ENCODE results near the gene F2RL1.
"Not testable (repeated sequence)": the region's sequence is repeated elsewhere in the genome, so short reads cannot be mapped to it uniquely, and the experiment has no call there.

F2RL1 gene

DNA sequence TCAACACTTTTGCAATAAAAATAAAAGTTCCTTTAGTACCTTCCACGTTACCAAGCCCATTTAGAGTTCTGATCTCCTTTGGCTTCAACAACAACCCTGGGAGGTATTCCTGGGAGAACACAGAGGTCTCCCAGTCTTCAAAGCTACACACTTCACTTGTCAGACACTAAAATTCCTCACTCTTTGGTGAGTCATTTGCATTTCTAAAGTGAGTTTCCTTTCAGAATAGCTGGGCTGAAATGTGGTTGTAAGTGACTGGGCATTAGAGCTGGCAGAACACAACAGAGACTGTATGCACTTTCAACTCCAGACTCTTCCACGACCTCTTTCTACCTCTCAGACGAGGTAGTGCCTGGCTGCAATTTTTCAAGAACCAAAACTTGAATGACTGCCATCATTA lies 11.5 kb upstream of the F2RL1 start:
- DNase-seq (ENCODE audit: low read depth), result no peak

- no peak for DNase-seq (ENCODE audit: low read depth)
Measured at GRCh38 chr5:76808141-76808691, 10.6 kb upstream of the F2RL1 start.

DNA sequence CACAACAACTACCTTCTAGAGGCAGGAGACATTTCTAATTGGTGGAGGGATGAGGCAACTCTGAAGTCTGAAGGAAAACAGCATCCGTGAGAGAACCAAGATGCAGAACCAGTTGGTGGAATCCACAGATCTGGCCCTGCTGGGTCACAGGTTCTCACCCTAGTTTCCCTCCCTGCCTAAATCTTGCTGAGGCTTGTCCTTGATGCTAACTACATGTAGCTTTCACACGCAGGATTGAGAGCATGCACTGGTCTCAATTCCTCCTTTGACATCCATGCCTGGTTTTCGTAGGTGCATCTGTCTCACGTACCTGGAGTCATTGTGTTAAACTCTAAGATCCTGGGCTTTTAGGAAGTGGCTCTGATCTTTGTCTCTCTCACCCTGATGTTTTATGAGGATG lies 9.7 kb upstream of the F2RL1 start:
- no peak for DNase-seq (ENCODE audit: low read depth)

DNA sequence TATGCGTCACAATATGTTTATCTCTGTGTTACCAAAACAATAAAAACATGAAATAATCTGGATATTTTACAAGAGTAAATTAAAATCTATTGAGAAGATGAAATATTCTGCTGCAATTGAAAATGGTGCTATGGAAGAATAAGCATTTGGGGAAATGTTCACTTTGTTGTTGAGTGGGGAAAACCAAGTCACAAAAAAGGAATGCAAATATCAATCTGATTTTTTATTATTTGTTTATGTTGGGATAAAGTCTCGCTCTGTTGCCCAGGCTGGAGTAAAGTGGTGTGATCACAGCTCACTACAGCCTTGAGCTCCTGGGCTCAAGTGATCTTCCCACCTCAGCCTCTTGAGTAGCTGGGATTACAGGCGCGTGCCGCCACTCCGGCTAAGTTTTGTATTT lies 8.6 kb upstream of the F2RL1 start:
- DNase-seq (ENCODE audit: low read depth), result no peak

- DNase-seq (ENCODE audit: low read depth), result no peak
Measured at GRCh38 chr5:76811214-76811613, 7.6 kb upstream of the F2RL1 start.

- DNase-seq (ENCODE audit: low read depth), result not testable (repeated sequence)
Measured at GRCh38 chr5:76812209-76812608, 6.6 kb upstream of the F2RL1 start.

GRCh38 chr5:76813982-76814562 lies 4.8 kb upstream of the F2RL1 start:
- no peak for DNase-seq (ENCODE audit: low read depth)

GRCh38 chr5:76816110-76816831 lies 2.6 kb upstream of the F2RL1 start:
- no peak for DNase-seq (ENCODE audit: low read depth)

DNA sequence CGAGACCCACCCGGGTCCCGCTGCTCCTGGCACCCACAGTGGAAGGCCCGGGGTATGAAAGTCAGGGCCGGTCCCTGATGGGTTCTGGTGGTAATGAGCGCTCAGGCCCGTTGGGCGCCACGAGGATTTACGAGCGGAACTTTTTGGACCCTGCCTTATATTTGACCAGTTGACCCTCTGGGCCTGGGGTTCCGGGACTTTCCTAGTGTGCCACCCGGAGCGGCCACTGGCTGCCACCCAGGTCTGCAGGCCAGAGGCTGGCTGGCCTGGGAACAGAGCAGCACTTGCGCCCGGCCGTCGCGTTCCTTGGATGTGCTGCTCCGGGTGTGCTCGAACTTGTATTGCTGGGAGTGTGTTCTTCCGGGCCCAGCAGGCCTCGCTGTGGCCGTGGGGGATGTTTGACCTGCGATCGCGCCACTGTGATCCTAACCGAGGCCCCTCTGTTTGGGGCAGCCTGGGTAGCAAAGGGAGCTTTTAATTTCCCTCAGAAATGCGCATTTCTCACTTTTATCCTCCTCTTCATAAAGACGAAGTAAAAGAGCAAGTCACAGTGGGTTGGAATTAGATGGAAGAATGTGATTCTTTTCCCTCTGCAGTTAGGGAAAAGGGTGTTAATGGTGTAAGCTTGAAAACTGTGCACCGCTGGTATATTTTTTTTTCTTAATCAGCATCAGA lies 1.2 kb downstream of the F2RL1 start:
- no peak for DNase-seq (ENCODE audit: low read depth)

- no peak for DNase-seq (ENCODE audit: low read depth)
Measured at GRCh38 chr5:76820526-76820890, 1.7 kb downstream of the F2RL1 start.

- DNase-seq (ENCODE audit: low read depth), result no peak
Measured at GRCh38 chr5:76821136-76821535, 2.3 kb downstream of the F2RL1 start.

DNA sequence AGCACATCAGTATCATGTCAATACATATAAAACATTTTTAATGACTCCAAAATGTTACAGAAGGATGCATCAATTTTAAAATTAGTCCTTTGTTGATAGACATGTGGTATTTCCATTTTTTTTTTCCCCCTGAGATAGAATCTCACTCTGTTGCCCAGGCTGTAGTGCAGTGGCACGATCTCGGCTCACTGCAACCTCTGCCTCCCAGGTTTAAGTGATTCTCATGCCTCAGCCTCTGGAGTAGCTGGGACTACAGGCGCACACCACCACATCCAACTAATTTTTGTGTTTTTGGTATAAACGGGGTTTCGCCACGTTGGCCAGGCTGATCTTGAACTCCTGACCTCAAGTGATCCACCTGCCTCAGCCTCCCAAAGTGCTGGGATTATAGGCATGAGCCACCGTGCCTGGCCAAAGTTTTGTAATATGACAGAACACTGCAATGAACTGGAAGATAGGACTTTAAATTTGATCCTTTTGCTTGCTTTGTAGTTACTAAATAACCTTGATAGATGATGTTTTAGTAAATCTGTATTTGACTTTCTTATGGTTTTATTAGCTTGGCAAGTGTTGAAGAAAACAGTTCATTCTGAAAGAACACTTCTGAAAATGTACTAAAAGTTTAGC lies 3.4 kb downstream of the F2RL1 start:
- not testable (repeated sequence) for DNase-seq (ENCODE audit: low read depth)

- not testable (repeated sequence) for DNase-seq (ENCODE audit: low read depth)
Measured at GRCh38 chr5:76826416-76826815, 7.6 kb downstream of the F2RL1 start.

DNA sequence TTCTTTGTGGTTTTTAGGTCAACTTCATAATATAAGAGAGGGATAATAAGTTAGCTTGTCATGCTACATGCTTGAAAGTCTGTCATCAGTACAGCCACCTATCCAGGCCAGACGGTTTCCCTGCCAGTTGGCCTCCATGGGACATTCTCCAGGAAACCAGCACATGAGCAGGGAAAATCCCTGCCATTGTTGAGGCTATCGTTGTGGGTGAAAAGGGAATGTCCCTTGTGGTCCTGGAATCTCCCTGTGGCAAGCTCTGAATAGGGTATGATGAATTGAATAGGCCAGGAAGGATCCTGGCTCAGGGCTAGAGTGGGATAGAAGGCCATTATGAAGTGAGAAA lies 12.3 kb downstream of the F2RL1 start:
- no peak for DNase-seq (ENCODE audit: low read depth)

DNA sequence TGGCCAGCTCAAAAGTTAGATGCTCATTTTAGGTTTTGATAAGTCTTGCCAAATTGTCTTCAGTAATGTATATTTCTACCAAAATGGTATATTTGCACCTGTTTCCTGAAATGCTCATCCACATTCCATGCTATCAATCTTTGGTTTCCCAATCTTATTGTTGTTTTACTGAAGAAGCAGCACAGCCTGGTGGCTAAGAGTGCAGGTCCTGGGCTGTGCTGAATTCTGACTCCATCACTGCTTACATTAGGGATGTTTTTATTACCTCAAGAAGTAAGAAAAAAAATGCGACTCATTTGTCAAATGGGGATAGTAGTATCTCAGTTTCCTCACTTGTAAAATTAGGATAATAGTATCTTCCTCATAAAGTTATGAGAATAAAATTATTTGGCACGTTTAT lies 17.4 kb downstream of the F2RL1 start:
- DNase-seq (ENCODE audit: low read depth), result no peak

- no peak for DNase-seq (ENCODE audit: low read depth)
Measured at GRCh38 chr5:76836585-76836984, 17.8 kb downstream of the F2RL1 start.

DNA sequence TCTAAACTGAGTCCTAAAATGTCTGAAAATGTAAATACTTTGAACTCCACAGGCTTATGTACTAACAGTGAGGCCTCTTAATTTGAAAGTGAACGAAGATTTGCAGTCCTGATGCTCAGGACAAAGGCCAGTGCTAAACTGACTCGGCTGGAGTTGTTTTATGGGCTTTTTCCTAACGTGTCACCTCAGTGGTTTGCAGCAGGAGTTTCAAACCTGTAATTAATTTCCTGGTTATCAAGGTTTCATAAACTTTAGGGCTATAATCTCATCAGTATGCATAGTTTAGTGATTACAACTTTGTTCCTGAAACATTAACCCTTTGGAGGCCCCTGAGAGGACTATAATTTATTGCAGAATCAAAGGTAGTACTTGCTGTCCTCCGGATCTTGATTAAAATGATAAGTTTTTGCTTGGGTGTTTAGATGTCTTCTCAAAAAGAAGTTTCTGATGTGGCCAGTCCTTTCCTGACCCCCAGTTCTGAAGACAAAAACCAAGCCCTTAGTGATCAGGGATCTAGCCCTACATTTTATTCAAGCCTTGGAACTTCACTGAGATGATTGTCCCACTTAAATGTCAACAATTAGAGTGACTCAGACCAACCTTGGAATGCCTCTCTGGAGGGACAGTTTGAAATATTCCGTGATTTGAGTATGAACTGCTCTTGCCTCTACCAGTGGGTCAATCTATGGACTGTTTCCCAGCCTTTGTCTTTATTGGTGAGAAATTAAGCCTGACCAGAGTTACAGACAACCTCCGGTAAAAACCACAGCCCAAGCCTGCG lies 19.8 kb downstream of the F2RL1 start:
- DNase-seq (ENCODE audit: low read depth), result no peak

DNA sequence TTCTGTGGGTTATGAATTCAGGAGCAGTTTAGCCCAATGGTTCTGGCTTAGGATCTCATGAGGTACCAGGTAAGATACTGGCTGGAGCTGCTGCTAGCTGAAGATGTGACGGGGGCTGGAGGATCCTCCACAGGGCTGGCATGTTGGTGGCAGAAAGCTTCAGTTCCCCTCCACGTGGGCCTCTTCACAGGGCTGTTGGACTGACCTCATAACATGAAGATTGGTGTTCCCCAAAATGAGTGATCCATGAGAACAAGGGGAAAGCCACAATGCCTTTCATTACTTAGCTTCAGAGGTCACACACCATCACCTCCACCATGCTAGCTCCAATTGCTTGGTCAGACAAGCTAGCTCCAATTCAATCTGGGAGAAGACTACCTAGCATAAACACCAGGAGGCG lies 22.5 kb downstream of the F2RL1 start:
- DNase-seq (ENCODE audit: low read depth), result no peak

GRCh38 chr5:76845890-76846289 lies 27.1 kb downstream of the F2RL1 start:
- DNase-seq (ENCODE audit: low read depth), result no peak

DNA sequence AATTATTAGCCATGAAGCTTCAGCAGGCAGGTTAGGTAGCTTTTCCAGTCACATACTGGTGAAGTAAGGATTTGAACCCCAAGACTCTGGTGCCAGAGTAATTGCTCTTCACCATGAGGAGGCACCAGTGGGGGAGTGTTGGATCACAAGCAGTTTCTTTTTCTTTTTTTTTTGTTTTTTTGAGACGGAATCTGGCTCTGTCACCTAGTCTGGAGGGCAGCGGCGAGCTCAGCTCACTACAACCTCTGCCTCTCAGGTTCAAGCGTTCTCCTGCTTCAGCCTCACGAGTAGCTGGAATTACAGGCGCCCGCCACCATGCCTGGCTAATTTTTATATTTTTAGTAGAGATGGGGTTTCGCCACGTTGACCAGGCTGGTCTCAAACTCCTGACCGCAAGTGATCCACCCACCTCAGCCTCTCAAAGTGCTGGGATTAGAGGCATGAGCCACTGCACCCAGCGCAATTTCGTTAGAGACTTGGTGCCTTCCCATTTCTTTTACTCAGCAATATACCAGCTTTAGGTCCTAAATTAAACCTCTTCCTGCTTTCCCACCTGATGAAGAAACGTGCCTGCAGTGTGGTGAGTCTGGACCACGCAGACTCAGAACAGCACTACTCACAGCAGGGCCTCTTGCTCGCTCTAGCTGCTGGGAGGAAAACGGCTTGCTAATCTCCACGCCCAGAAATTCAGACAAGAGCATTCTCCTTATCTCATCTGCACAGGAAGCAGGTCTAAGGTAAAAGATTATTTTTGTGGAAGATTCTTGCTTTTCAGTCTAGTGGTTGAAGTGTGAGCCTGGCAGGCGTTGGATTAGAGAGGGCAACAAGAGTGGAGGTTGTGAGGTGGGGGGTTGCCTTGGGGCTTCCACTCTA lies 30.8 kb downstream of the F2RL1 start, which contains the start of gene S100Z:
Gene S100Z, plus strand, starts transcription at position 596 of the 873 bp plus-strand sequence. CDS start 25,346 bp downstream, outside the sequence.
- peak; percentile 13 for DNase-seq (ENCODE audit: low read depth)

All from T-helper 22 cell (primary cell).